Measurements from ENCODE around the gene RAB6D.
"Not testable (repeated sequence)": the region's sequence is repeated elsewhere in the genome, so short reads cannot be mapped to it uniquely, and the experiment has no call there.

DNA sequence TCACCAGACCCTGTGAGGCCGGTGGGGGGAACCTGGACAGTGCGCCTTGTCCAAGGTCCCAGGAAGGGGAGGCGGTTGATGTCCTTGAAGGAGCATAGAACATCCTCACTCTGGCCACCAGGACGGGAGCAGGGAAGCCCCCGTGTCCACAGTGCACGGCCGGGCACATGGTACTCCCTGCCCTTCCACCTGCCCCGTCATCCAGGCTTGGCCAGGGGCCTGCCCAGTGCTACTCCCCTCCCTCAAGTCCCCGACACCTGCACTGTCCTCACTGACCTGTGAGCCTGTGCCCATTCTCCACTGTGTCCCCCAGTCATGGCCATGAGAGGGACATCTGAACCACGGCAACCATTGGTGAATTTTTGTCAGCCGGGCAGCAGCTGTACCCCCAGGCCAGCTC lies 27.5 kb upstream of the RAB6D start:
- TF ChIP-seq DMBX1 (CRISPR knock-in tag; IDR thresholded peaks at IDR 0.05; ENCODE audit: borderline replicate concordance); IRF1 (CRISPR knock-in tag; IDR thresholded peaks at IDR 0.05; ENCODE audit: borderline replicate concordance); HDAC6 (IDR thresholded peaks at IDR 0.05; ENCODE audit: low read depth, low read length); CCAR2 (IDR thresholded peaks at IDR 0.05; ENCODE audit: low read depth, low read length); RBM34 (IDR thresholded peaks at IDR 0.05; ENCODE audit: borderline replicate concordance, insufficient read depth, low read length); PHF8 (IDR thresholded peaks at IDR 0.05; ENCODE audit: borderline replicate concordance, low read length); HDAC8 (tag; IDR thresholded peaks at IDR 0.05); POLR2AphosphoS5 (IDR thresholded peaks at IDR 0.05; ENCODE audit: control insufficient read depth, insufficient read depth, low read depth, low read length); EP300 (IDR thresholded peaks at IDR 0.05; ENCODE audit: low read length); SETDB1 (IDR thresholded peaks at IDR 0.05; ENCODE audit: low read length): not testable (repeated sequence)
- TF ChIP-seq, protein P1, sequence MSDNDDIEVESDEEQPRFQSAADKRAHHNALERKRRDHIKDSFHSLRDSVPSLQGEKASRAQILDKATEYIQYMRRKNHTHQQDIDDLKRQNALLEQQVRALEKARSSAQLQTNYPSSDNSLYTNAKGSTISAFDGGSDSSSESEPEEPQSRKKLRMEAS (CRISPR knock-in tag; IDR thresholded peaks at IDR 0.05): not testable (repeated sequence)

Data from K562 (cell line).